GM12878 (cell line): ENCODE measurements around the gene MINDY3. TPM values are rescaled to one million over a fixed set of nuclear protein-coding genes. Genes with fewer than 3 reads are reported as not detected.

Experiments used
- ATAC-seq: fragments of 200-7000 bp; cut with Tn5 transposase; 3 replicates; pipeline ENCODE4 v1.9.1; 2020; ENCODE audit warnings: mild to moderate bottlenecking, moderate library complexity
- BruUV-seq: library from RNA; stranded (reverse); fragments of 400-500 nt; replicated peaks from 2 replicates; lab custom pipeline; 2021; lab: Mats Ljungman, UMichigan
- CTCF ChIA-PET: fragments of 300-600 bp; sonication (Branson Sonifier 250); formaldehyde crosslinking; extraction: SDS; loops from one replicate; lab custom pipeline; 2021; ENCODE audit warnings: inconsistent platforms; lab: Yijun Ruan, JAX
- POLR2A ChIA-PET: fragments of 350-600 bp; formaldehyde crosslinking; extraction: SDS; loops from one replicate; lab custom pipeline; 2021; ENCODE audit warnings: inconsistent platforms; lab: Charles Lee
- RAD21 ChIA-PET: fragments of 300-600 bp; sonication (Branson Sonifier 250); formaldehyde crosslinking; loops from one replicate; lab custom pipeline; 2023; ENCODE audit warnings: antibody characterized with exemption; ENCODE audit not compliant: unreplicated experiment; lab: Charles Lee
- SMC1A ChIA-PET: fragments of 300-600 bp; sonication (Branson Sonifier 250); formaldehyde crosslinking; loops from one replicate; lab custom pipeline; 2023; ENCODE audit not compliant: unreplicated experiment, uncharacterized antibody; lab: Charles Lee
- DNase-seq: peaks from one replicate; pipeline ENCODE4 v3.0.0-alpha.2; 2011; ENCODE audit warnings: low read depth, low spot score
- FAIRE-seq: peaks from 3 replicates; lab custom pipeline; 2011; peaks lifted over from hg19 to GRCh38; lab: Jason Lieb, UNC
- H2AFZ ChIP-seq: 2 replicates; pipeline ENCODE4 v1.6.0; 2011; ENCODE audit warnings: low read depth, low read length, control low read depth; ENCODE audit not compliant: control insufficient read depth
- H3K27ac ChIP-seq: 2 replicates; pipeline ENCODE4 v1.5.1; 2011; ENCODE audit warnings: control low read depth; ENCODE audit not compliant: control insufficient read depth, insufficient read depth
- H3K27me3 ChIP-seq, 2 experiments: replicated peaks in 1 of 2; 2 replicates each; pipeline versions ENCODE4 v1.6.0 to v1.6.1; 2011; ENCODE audit warnings: low read length in 1 of 2; ENCODE audit not compliant: control insufficient read depth in 2 of 2, insufficient read depth in 2 of 2
- H3K36me3 ChIP-seq, 2 experiments: 2 replicates each; pipeline ENCODE4 v1.5.1; 2011; ENCODE audit warnings: low read length in 1 of 2; ENCODE audit not compliant: control insufficient read depth in 2 of 2, insufficient read depth in 2 of 2
- H3K4me1 ChIP-seq: 2 replicates; pipeline ENCODE4 v1.6.1; 2011; ENCODE audit warnings: mild to moderate bottlenecking, low read length, moderate library complexity, mixed read lengths; ENCODE audit not compliant: control insufficient read depth, insufficient read depth
- H3K4me2 ChIP-seq: 2 replicates; pipeline ENCODE4 v1.6.0; 2011; ENCODE audit warnings: control low read depth; ENCODE audit not compliant: control insufficient read depth, insufficient read depth
- H3K4me3 ChIP-seq: fragments of 200-600 bp; sonication (generic); 2 replicates; pipeline ENCODE4 v1.5.1; 2016
- H3K79me2 ChIP-seq: 2 replicates; pipeline ENCODE4 v1.6.0; 2011; ENCODE audit warnings: low read length; ENCODE audit not compliant: control insufficient read depth, insufficient read depth
- H3K9ac ChIP-seq: 2 replicates; pipeline ENCODE4 v1.8.0; 2011; ENCODE audit warnings: low read length, control low read depth, mixed read lengths; ENCODE audit not compliant: control insufficient read depth, insufficient read depth
- H3K9me3 ChIP-seq: replicated peaks from 3 replicates; pipeline ENCODE4 v1.5.1; 2011; ENCODE audit warnings: mild to moderate bottlenecking, low read length; ENCODE audit not compliant: control insufficient read depth, insufficient read depth
- H4K20me1 ChIP-seq: 2 replicates; pipeline ENCODE4 v1.6.0; 2011; ENCODE audit not compliant: control insufficient read depth, insufficient read depth
- CHD2 ChIP-seq: IDR thresholded peaks from 2 replicates; pipeline ENCODE4 v1.6.1; 2011; ENCODE audit warnings: low read depth, low read length, improper control_type of control experiment, borderline replicate concordance
- EGR1 ChIP-seq, 2 experiments: IDR thresholded peaks; 1 replicate in 1 of 2; 2 replicates in 1 of 2; pipeline ENCODE4 v1.6.1; 2011 to 2012; ENCODE audit warnings: low read depth in 2 of 2, low read length in 2 of 2, borderline replicate concordance in 1 of 2, mild to moderate bottlenecking in 1 of 2, moderate library complexity in 1 of 2
- HSF1 ChIP-seq: fragments of 150-350 bp; IDR thresholded peaks from 2 replicates; pipeline ENCODE4 v1.6.1; 2014; ENCODE audit warnings: mild to moderate bottlenecking, low read depth, low read length
- POLR2A ChIP-seq: IDR thresholded peaks from 2 replicates; pipeline ENCODE4 v1.6.1; 2011; ENCODE audit warnings: low read depth, mild to moderate bottlenecking, low read length
- RB1 ChIP-seq: fragments of 450-650 bp; formaldehyde crosslinking; IDR thresholded peaks from 2 replicates; pipeline ENCODE4 v1.6.1; 2017; ENCODE audit warnings: mild to moderate bottlenecking, borderline replicate concordance
- RELA ChIP-seq: fragments of 450-650 bp; IDR thresholded peaks from 2 replicates; pipeline ENCODE4 v1.8.0; 2014; ENCODE audit warnings: borderline replicate concordance; ENCODE audit not compliant: partially characterized antibody
- TCF7 ChIP-seq: IDR thresholded peaks from 2 replicates; pipeline ENCODE4 v1.6.1; 2014; ENCODE audit warnings: antibody characterized with exemption, borderline replicate concordance
- ZNF384 ChIP-seq: IDR thresholded peaks from 2 replicates; pipeline ENCODE4 v1.6.1; 2012; ENCODE audit warnings: low read depth, mild to moderate bottlenecking, low read length, improper control_type of control experiment, borderline replicate concordance
- ZZZ3 ChIP-seq: IDR thresholded peaks from 2 replicates; pipeline ENCODE4 v1.6.1; 2011; ENCODE audit warnings: low read depth; ENCODE audit not compliant: control insufficient read depth, insufficient read length
- WGBS: methylation state at CpG from one replicate; pipeline ENCODE4 v1.1.6; 2016; ENCODE audit warnings: low lambda C conversion rate; ENCODE audit not compliant: insufficient replicate concordance, insufficient coverage; ENCODE audit errors: missing lambda C conversion rate; 5-methylcytosine and 5-hydroxymethylcytosine counted together
- in situ Hi-C: fragments of 300-500 bp; cut with MboI; formaldehyde crosslinking; loops from 9 replicates; pipeline ENCODE4 v1.14.3; 2018; ENCODE audit warnings: mixed read lengths
- intact Hi-C: fragments of 100-400 bp; cut with micrococcal nuclease; formaldehyde crosslinking; loops from one replicate; pipeline ENCODE4 v1.14.2; 2022; ENCODE audit not compliant: unreplicated experiment
- polyA plus RNA-seq, 11 experiments: library from polyadenylated mRNA; depleted of rRNA in 4 of 11; unstranded in 6 of 11; stranded (reverse) in 5 of 11; fragments of >200 nt; fragmentation: Nextera tagmentation in 4 of 11; fragmentation: Illumina TruSeq in 1 of 11; extraction: Ambion mirVana in 4 of 11; extraction: Trizol in 1 of 11; gene quantifications; 1 replicate in 1 of 11; 2 replicates in 10 of 11; pipeline versions ENCODE4 v1.2.1 to v1.2.3, GENCODE V29; 2011 to 2016; ENCODE audit warnings: inconsistent platforms in 2 of 11, missing spikeins in 2 of 11, low read depth in 1 of 11
- total RNA-seq, 4 experiments: library from RNA; depleted of rRNA in 3 of 4; stranded (reverse); fragments of >200 nt in 3 of 4; fragmentation: Illumina TruSeq in 1 of 4; extraction: Trizol in 1 of 4; gene quantifications; 2 replicates each; pipeline versions ENCODE4 v1.2.1 to v1.2.3, GENCODE V29; 2013 to 2021
- TF ChIP-seq, protein P1 (sequence below): fragments of 450-650 bp; IDR thresholded peaks from 2 replicates; pipeline ENCODE4 v1.6.1; 2018; ENCODE audit warnings: mild to moderate bottlenecking, low read depth, moderate library complexity; ENCODE audit not compliant: partially characterized antibody
- TF ChIP-seq, protein P2 (sequence below): IDR thresholded peaks from 2 replicates; pipeline ENCODE4 v1.6.1; 2012; ENCODE audit warnings: low read length, inconsistent platforms
- TF ChIP-seq, protein P3 (sequence below): fragments of 450-650 bp; IDR thresholded peaks from 2 replicates; pipeline ENCODE4 v1.6.1; 2017; ENCODE audit warnings: mild to moderate bottlenecking

Gene MINDY3
- total and polyA plus RNA-seq, 10 of the 15 experiments (the other 5 are each of a cell fraction or from before 2014, with no cell fraction given) = 12.0 to 23.6 (median 15.7) TPM

DNA sequence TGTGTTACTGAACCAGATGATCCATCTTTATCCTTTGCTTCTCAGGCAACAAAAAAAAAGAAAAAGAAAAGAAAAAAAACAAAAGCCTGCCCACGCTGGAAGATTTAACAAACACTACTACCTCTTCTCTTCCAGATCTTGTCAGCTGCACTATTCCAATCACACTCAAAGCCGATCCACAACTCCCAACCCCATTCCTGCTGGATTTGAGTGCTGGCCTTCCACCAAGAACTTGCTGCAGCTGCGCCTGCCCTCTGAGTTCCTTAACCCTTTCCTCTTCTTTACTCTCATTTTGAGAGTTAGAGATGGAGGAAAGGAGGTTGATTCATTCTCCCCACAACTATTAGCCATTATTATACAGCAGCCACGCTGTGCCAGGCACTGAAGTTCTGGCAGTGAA lies 124.5 kb downstream of the MINDY3 start:
- no peak overlapping the region for H3K4me2 ChIP-seq
- no peaks in the 10 kb centered on the region for H3K9me3 ChIP-seq
- H3K36me3 ChIP-seq = no peaks in the 10 kb centered on the region
- DNase-seq (no peak), FAIRE-seq (no peak), ATAC-seq (no peak)
- H3K27ac ChIP-seq = no peak overlapping the region
- H3K4me3 ChIP-seq = no peak overlapping the region
- no peak overlapping the region for H2AFZ ChIP-seq
- H3K4me1 ChIP-seq = no peaks in the 10 kb centered on the region
- CTCF ChIA-PET = no interaction called here
- no peak for TF ChIP-seq EGR1 (IDR thresholded peaks at IDR 0.05; ENCODE audit: borderline replicate concordance in 1 of 2, low read depth in 2 of 2, low read length in 2 of 2)
- TF ChIP-seq POLR2A = no peak
- no peak for TF ChIP-seq RB1
- TF ChIP-seq HSF1 = no peak
- no peak for TF ChIP-seq RELA
- TF ChIP-seq, protein P1, sequence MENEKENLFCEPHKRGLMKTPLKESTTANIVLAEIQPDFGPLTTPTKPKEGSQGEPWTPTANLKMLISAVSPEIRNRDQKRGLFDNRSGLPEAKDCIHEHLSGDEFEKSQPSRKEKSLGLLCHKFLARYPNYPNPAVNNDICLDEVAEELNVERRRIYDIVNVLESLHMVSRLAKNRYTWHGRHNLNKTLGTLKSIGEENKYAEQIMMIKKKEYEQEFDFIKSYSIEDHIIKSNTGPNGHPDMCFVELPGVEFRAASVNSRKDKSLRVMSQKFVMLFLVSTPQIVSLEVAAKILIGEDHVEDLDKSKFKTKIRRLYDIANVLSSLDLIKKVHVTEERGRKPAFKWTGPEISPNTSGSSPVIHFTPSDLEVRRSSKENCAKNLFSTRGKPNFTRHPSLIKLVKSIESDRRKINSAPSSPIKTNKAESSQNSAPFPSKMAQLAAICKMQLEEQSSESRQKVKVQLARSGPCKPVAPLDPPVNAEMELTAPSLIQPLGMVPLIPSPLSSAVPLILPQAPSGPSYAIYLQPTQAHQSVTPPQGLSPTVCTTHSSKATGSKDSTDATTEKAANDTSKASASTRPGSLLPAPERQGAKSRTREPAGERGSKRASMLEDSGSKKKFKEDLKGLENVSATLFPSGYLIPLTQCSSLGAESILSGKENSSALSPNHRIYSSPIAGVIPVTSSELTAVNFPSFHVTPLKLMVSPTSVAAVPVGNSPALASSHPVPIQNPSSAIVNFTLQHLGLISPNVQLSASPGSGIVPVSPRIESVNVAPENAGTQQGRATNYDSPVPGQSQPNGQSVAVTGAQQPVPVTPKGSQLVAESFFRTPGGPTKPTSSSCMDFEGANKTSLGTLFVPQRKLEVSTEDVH = no peak
- no peak for TF ChIP-seq ZZZ3
- TF ChIP-seq, protein P2, sequence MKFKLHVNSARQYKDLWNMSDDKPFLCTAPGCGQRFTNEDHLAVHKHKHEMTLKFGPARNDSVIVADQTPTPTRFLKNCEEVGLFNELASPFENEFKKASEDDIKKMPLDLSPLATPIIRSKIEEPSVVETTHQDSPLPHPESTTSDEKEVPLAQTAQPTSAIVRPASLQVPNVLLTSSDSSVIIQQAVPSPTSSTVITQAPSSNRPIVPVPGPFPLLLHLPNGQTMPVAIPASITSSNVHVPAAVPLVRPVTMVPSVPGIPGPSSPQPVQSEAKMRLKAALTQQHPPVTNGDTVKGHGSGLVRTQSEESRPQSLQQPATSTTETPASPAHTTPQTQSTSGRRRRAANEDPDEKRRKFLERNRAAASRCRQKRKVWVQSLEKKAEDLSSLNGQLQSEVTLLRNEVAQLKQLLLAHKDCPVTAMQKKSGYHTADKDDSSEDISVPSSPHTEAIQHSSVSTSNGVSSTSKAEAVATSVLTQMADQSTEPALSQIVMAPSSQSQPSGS = no peak
- no peak for TF ChIP-seq TCF7
- TF ChIP-seq CHD2 = no peak
- no peak for TF ChIP-seq ZNF384
- TF ChIP-seq, protein P3, sequence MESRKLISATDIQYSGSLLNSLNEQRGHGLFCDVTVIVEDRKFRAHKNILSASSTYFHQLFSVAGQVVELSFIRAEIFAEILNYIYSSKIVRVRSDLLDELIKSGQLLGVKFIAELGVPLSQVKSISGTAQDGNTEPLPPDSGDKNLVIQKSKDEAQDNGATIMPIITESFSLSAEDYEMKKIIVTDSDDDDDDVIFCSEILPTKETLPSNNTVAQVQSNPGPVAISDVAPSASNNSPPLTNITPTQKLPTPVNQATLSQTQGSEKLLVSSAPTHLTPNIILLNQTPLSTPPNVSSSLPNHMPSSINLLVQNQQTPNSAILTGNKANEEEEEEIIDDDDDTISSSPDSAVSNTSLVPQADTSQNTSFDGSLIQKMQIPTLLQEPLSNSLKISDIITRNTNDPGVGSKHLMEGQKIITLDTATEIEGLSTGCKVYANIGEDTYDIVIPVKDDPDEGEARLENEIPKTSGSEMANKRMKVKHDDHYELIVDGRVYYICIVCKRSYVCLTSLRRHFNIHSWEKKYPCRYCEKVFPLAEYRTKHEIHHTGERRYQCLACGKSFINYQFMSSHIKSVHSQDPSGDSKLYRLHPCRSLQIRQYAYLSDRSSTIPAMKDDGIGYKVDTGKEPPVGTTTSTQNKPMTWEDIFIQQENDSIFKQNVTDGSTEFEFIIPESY = no peak
- H4K20me1 ChIP-seq = no peaks in the 10 kb centered on the region
- no peaks in the 10 kb centered on the region for H3K27me3 ChIP-seq
- SMC1A ChIA-PET = no interaction called here
- intact Hi-C loops = no loop called here
- POLR2A ChIA-PET = no interaction called here
- H3K9ac ChIP-seq = no peak overlapping the region
- WGBS = 3% methylated on average over 4 of the region's 4 CpGs
- H3K79me2 ChIP-seq = no peaks in the 10 kb centered on the region
- in situ Hi-C loops = no loop called here
- no TSS peak for BruUV-seq
- RAD21 ChIA-PET = no interaction called here
